Measurements from ENCODE around the gene CEP250.

Gene CEP250

GRCh38 chr20:35458388-35458787 is 3.0 kb downstream of the CEP250 start:
- no peak for DNase-seq

DNA sequence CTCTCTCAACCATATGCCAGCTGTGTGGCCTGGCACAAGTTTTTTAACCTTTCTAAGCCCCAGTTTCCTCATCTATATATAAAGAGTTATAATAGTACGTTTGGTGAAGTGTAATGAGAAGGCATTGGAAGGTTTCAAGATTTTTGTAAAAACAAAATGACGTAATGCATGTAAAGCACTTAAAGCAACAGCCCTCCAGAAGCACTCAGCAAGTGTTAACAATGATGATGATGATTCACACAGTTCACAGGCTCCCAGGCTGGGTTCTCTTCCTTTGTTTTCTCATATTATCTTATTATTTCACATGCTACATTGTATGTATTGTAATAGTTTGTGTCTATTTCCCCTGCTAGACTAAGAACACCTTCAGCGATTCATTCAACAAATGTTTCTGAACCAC is 6.2 kb downstream of the CEP250 start:
- DNase-seq, result no peak

DNA sequence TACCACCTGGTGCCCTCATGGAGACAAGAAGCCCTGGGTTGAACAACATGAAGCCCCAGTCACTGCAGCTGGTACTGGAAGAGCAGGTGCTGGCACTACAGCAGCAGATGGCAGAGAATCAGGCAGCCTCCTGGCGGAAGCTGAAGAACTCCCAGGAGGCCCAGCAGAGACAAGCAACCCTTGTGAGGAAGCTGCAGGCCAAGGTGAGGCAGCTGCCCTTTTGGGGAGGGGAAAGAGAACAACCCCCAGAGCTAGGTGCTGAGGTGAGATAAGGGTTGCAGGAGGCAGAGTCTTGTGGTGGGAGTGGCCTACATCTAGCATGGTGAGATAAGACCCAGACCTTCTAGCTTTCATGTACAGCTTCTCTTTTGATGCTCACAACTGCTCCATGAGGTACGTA is 7.0 kb downstream of the CEP250 start:
- DNase-seq, result no peak

GRCh38 chr20:35463455-35464300 is 8.3 kb downstream of the CEP250 start:
- DNase-seq, result peak; percentile 75

GRCh38 chr20:35465976-35466375 is 10.6 kb downstream of the CEP250 start:
- no peak for DNase-seq

GRCh38 chr20:35466856-35467255 is 11.5 kb downstream of the CEP250 start:
- DNase-seq, result no peak

- no peak for DNase-seq
These were observed 12.2 kb downstream of the CEP250 start for GRCh38 chr20:35467339-35468224.

DNA sequence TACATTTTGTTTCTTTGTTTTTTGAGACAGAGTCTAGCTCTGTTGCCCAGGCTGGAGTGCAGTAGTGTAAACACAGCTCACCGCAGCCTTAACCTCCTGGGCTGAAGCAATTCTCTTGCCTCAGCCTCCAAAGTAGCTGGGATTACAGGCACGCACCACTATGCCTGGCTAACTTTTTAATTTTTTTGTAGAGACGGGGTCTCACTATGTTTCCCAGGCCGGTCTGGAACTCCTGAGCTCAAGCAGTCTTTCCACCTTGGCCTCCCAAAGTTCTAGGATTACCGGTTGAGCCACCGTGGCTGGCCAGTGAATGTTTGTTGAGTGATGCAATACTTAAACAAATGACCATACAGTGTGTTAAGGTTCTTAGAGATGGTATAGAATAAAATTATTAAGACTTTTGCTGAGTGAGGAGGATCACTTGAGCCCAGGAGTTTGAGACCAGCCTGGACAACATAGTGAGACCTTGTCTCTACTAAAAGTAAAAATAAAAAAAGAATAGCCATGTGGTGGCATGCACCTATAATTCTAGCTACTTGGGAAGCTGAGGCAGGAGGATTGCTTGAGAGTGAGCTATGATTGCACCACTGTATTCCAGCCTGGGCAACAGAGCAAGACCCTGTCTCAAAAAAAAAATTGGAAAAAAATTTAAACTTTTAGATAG is 13.4 kb downstream of the CEP250 start:
- DNase-seq, result no peak

- no peak for DNase-seq
These were observed 16.8 kb downstream of the CEP250 start for GRCh38 chr20:35472209-35472608.

DNA sequence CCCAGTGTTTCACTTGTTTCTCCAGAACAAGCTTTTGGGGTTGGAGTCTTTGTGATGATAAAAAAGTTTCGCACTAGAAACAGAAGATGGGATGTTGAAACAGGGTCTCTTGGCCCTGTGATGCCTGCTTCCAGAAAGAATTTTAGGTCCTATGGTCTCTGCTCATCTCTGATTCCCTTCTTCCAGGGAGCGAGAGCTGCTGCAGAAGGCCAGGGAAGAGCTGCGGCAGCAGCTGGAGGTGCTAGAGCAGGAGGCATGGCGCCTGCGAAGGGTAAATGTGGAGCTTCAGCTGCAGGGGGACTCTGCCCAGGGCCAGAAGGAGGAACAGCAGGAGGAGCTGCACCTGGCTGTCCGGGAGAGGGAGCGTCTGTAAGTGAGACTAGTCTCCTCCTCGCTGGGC is 18.3 kb downstream of the CEP250 start:
- no peak for DNase-seq

GRCh38 chr20:35474303-35474871 is 19.0 kb downstream of the CEP250 start:
- no peak for DNase-seq

GRCh38 chr20:35476288-35476687 is 20.9 kb downstream of the CEP250 start:
- no peak for DNase-seq

DNA sequence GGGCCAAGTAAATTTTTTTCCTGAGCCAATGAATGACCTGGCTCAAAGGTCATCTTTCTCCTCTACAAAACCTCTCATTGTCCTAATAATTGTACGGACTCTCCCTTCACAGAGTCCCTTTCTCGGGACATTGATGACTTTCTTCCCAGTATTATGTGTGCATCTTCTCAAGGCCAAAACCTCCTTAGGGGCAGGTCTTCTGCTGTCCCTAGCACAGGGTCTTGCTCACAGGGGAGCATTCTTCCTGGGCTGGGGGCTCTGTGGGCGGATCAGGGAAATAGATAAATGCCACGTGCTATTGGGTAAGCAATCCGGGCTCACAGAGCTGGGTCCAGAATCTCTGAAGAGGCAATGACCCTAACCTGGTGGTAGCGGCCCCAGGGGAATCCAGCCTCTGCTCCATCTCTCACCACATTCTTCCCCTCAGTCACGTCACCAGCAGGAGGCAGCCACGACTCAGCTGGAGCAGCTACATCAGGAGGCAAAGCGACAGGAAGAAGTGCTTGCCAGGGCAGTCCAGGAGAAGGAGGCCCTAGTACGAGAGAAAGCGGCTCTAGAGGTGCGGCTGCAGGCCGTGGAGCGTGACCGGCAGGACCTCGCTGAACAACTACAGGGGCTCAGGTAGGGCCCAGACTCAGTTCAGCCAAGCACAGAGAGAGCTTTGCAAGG is 23.5 kb downstream of the CEP250 start:
- peak; percentile 9 for DNase-seq

DNA sequence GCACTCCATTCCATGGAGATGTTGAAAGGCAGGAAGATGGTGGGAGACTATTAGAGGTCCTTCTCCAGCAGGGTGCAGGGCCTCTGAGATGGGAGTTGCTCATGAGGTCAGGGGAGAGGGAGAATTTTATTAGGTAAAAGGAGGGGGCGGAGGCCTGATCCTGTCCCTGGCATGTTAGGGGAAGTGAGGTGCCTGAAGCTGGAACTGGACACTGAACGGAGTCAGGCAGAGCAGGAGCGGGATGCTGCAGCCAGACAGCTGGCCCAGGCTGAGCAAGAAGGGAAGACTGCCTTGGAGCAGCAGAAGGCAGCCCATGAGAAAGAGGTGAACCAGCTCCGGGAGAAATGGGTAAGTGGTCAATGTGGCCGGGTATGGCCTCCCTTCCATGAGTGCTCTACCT is 24.4 kb downstream of the CEP250 start:
- DNase-seq, result no peak

DNA sequence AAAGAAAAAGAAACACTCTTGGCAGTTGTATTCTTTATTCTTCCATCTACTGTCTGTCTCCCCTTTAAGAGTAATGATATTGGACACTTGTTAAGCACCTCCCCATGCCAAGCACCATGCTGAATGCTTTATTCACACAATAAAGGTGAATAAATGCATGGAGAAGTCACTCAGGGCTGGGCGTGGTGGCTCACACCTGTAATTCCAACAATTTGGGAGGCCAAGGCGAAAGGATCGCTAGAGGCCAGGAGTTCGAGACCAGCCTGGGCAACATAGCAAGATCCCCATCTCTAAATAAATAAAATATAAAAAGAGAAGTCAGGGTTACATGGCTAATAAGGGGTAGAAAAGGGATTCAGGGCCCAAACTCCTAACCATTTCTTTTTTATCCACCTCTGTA is 32.1 kb downstream of the CEP250 start:
- no peak for DNase-seq

DNA sequence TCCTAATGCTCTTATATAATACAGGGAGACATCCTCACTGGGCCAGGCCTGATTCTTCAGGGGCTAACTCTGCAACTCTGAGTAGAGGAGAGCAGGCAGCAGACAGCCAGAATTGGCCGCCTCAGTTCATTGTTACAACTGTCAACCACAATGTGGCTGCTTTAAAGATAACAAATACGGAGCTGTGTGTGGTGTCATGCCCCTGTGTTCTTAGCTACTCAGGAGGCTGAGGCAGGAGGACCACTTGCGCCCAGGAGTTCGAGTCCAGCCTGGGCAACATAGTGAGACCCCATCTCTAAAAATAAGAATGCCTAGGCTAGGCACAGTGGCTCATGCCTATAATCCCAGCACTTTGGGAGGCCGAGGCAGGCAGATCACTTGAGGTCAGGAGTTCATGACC is 34.3 kb downstream of the CEP250 start:
- peak; percentile 31 for DNase-seq

DNA sequence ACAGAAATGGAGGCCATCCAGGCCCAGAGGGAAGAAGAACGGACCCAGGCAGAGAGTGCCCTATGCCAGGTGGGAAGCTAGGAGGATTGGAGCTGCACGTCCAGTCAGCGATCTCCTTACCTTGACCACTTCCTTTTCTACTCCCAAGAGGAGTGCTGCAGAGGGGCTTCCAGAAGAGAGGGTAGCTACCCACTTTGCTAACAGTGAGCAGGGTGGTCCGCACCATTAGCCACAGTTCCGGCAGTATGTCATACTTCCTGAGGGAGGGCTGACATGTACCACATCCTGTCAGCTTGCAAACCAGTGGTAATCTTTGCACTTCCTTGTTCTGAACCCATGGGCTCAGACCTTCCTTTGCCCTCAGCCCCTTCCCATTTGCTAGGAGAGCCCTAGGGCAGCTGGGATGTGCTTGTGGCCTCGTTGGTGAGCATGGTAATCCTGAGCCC is 35.4 kb downstream of the CEP250 start:
- peak; percentile 73 for DNase-seq

DNA sequence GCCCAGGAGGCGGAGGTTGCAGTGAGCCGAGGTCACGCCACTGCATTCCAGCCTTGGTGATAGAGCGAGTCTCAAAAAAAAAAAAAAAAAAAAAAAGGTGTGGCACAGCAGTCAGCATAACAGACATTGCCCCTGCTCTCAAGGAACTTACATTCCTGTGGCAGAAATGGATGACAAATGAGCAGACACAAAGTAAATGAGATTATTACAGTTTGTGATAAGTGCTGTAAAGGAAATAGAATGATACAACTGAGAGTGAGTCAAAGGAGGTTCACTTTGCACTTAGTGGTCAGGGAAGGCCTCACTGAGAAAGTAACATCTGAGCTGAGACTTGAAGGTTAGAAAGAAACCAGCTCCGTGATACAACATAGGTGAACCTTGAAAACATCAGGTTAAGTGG is 36.4 kb downstream of the CEP250 start:
- no peak for DNase-seq

- DNase-seq, result no peak
These were observed 37.0 kb downstream of the CEP250 start for GRCh38 chr20:35492352-35492751.

GRCh38 chr20:35496481-35496880 is 41.1 kb downstream of the CEP250 start:
- DNase-seq, result no peak

- DNase-seq, result no peak
These were observed 41.9 kb downstream of the CEP250 start for GRCh38 chr20:35497320-35497719.

DNA sequence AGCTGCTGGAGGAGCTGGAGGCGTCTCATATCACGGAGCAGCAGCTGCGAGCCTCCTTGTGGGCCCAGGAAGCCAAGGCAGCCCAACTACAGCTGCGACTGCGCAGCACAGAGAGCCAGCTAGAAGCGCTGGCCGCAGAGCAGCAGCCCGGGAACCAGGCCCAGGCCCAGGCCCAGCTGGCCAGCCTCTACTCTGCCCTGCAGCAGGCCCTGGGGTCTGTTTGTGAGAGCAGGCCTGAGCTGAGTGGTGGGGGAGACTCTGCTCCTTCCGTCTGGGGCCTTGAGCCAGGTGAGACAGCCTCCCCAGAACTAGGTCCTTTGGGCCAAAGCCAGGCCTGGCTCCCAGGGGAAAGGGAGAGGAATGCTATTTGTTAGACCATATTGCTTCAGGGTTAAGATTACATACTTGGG is 42.4 kb downstream of the CEP250 start:
- no peak for DNase-seq

Measured in CD4-positive, alpha-beta T cell treated with Interleukin-21 for 1 hour (primary cell).